Stimulated activated effector memory CD8-positive, alpha-beta T cell treated with anti-CD3 and anti-CD28 coated beads, Interleukin-12 subunit alpha, Interleukin-12 subunit beta, amount 100 ng/mL, for 72 hours (primary cell): ENCODE results near the gene EFCAB7.
"Not testable (repeated sequence)": the region's sequence is repeated elsewhere in the genome, so short reads cannot be mapped to it uniquely, and the experiment has no call there.

ENCODE experiments used
- ATAC-seq: fragments of 150-1000 bp; cut with Tn5 transposase; 2 replicates; pipeline ENCODE4 v1.10.0; 2021
- DNase-seq, 2 donors: peaks; one replicate each; pipeline ENCODE4 v3.0.0; 2021 to 2022; ENCODE audit warnings: low spot score in 2 of 2
- H3K27ac Mint-ChIP-seq: one replicate; pipeline ENCODE4 v1.8.0; 2022; ENCODE audit warnings: mild to moderate bottlenecking, mixed read lengths
- H3K36me3 Mint-ChIP-seq: one replicate; pipeline ENCODE4 v1.8.0; 2022; ENCODE audit warnings: mild to moderate bottlenecking, mixed read lengths
- H3K4me1 Mint-ChIP-seq: one replicate; pipeline ENCODE4 v1.8.0; 2022; ENCODE audit warnings: mixed read lengths
- H3K4me3 Mint-ChIP-seq: one replicate; pipeline ENCODE4 v1.8.0; 2022; ENCODE audit warnings: mild to moderate bottlenecking, mixed read lengths
- H3K9me3 Mint-ChIP-seq: one replicate; pipeline ENCODE4 v1.8.0; 2022; ENCODE audit warnings: mixed read lengths

Gene EFCAB7

GRCh38 chr1:63586326-63586725 is 63.0 kb downstream of the EFCAB7 start:
- not testable (repeated sequence) for H3K9me3 Mint-ChIP-seq, ATAC-seq, H3K27ac Mint-ChIP-seq, H3K4me1 Mint-ChIP-seq, H3K36me3 Mint-ChIP-seq, DNase-seq, H3K4me3 Mint-ChIP-seq

GRCh38 chr1:63590166-63590560 is 66.8 kb downstream of the EFCAB7 start:
- H3K4me3 Mint-ChIP-seq, result no peak overlapping the region
- peaks cover 20% of the 10 kb centered on the region for H3K36me3 Mint-ChIP-seq
- peaks cover 19% of the 10 kb centered on the region for H3K4me1 Mint-ChIP-seq
- no peak overlapping the region for H3K27ac Mint-ChIP-seq
- no peak for ATAC-seq
- DNase-seq, result no peak
- no peaks in the 10 kb centered on the region for H3K9me3 Mint-ChIP-seq

DNA sequence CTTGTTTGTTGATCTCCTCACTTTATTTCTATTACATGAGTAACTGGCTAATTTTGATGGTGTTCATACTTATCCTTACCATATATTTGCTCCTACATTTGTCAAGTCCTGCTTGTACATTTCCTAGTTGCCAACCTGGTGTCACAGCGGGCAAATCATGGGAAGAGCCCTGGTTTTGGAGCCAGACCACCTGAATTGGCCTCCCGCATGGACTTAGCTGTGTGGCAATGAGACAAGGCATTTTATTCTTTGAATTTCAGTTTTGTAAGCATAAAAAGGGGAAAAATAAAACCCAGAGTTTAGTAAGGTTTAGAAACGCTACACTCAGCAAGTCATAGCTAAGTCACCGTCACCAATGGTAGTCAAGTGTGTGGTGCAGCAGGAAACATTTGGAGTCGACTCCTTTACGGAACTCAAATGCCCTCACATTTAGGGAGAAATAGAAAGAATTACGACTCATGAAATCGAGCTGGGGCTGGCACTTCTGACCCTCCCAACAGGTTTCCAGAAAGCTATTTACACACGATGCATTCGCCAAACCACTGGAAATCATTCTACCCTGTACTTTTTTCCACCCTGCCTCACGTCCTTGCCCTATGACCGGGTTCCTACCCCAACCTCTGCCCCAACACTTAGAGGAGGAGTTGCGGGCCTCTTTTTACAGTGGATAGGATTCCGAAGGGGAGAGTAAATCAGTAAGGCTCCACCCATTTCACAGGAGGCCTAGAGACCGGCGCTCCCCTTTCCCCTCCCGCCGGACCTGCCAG is 69.4 kb downstream of the EFCAB7 start:
- H3K9me3 Mint-ChIP-seq, result no peaks in the 10 kb centered on the region
- H3K36me3 Mint-ChIP-seq, result peaks cover 30% of the 10 kb centered on the region
- peak overlapping the region; percentile 97 for H3K27ac Mint-ChIP-seq
- peak overlapping the region; percentile 96 for H3K4me3 Mint-ChIP-seq
- H3K4me1 Mint-ChIP-seq, result peaks cover 38% of the 10 kb centered on the region
- ATAC-seq, result no peak
- DNase-seq, result no peak

DNA sequence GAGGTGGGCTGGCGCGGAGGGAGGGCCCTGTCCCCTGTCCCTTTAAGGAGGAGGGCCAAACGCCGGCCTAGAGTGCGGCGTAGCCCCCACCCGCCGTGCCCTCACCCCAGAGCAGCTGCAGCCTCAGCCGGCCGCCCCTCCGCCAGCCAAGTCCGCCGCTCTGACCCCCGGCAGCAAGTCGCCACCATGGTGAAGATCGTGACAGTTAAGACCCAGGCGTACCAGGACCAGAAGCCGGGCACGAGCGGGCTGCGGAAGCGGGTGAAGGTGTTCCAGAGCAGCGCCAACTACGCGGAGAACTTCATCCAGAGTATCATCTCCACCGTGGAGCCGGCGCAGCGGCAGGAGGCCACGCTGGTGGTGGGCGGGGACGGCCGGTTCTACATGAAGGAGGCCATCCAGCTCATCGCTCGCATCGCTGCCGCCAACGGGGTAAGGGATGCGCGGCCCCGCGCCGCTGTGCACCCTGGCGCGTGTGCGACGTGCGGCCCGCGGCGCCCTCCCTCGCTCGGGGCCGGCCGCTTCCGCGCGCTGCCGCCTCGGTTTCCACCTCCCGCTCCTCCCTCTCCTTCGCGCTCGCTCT is 70.1 kb downstream of the EFCAB7 start, which contains the start of gene PGM1:
PGM1 (plus strand) TSS at position 109 of the 583 bp plus-strand sequence; CDS start at position 187, 78 bp downstream.
- Mint-ChIP-seq H3K27ac (peak within 1 kb of the TSS; percentile 97), H3K9me3 (no peaks in the 10 kb centered on the region), H3K36me3 (peaks cover 30% of the 10 kb centered on the region), H3K4me1 (peaks cover 38% of the 10 kb centered on the region), H3K4me3 (peak within 1 kb of the TSS; percentile 96)
- DNase-seq, result peak; percentile 62 to 83
- ATAC-seq, result peak; percentile 93

GRCh38 chr1:63593886-63594605 is 70.7 kb downstream of the EFCAB7 start:
- peak; percentile 76 for ATAC-seq
- peak overlapping the region; percentile 96 for H3K4me3 Mint-ChIP-seq
- H3K27ac Mint-ChIP-seq, result peak overlapping the region; percentile 97
- peak; percentile 47 to 86 for DNase-seq
- H3K36me3 Mint-ChIP-seq, result peaks cover 30% of the 10 kb centered on the region
- H3K9me3 Mint-ChIP-seq, result no peaks in the 10 kb centered on the region
- H3K4me1 Mint-ChIP-seq, result peaks cover 38% of the 10 kb centered on the region

- Mint-ChIP-seq H3K4me1 (peaks cover 42% of the 10 kb centered on the region), H3K36me3 (peaks cover 30% of the 10 kb centered on the region), H3K9me3 (no peaks in the 10 kb centered on the region), H3K4me3 (peak overlapping the region; percentile 2), H3K27ac (no peak overlapping the region)
- ATAC-seq, result no peak
- no peak for DNase-seq
These were observed 72.1 kb downstream of the EFCAB7 start for GRCh38 chr1:63595435-63595834.

DNA sequence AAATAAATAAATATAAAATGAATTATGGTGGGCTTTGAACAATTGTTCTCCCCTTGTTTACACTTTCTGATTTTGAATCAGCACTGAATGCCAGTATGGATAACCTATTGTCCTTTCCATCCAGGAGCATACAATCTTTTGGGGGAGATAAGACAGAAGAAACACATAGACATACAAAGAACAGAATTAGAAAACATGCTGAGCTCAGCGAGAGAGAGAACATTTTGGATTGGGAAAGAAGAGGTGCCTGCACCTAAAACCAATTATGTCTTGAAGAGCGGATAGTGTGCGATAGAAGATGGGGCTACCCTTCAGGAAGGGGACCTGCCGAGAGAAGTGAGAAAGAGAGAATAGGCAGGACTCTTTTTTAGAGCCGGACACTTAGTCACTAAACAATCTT is 76.5 kb downstream of the EFCAB7 start:
- Mint-ChIP-seq H3K4me3 (no peak overlapping the region), H3K36me3 (peaks cover 15% of the 10 kb centered on the region), H3K9me3 (no peaks in the 10 kb centered on the region), H3K27ac (no peak overlapping the region), H3K4me1 (peaks cover 45% of the 10 kb centered on the region)
- ATAC-seq (no peak), DNase-seq (no peak)

DNA sequence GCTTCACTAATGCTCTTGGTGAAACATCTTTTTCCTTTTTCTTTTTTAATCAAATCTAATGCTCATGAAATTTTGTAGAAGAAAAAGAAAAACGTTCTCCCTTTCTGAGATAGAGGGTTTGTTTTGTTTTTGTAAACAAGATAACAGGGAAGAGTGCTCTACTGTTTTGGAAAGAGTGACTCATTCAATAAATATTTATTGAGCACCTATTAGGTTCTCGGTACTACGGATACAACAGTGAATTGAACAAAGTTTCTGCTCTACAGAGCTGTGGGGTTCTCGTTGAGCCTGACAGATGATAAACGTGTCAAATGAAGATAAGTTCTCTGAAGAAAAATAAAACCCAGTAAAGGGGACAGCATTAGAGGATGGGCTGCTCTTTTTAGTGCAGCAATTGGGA is 76.9 kb downstream of the EFCAB7 start:
- DNase-seq (no peak), ATAC-seq (no peak)
- Mint-ChIP-seq H3K36me3 (peaks cover 15% of the 10 kb centered on the region), H3K4me1 (peaks cover 46% of the 10 kb centered on the region), H3K4me3 (no peak overlapping the region), H3K9me3 (no peaks in the 10 kb centered on the region), H3K27ac (no peak overlapping the region)

DNA sequence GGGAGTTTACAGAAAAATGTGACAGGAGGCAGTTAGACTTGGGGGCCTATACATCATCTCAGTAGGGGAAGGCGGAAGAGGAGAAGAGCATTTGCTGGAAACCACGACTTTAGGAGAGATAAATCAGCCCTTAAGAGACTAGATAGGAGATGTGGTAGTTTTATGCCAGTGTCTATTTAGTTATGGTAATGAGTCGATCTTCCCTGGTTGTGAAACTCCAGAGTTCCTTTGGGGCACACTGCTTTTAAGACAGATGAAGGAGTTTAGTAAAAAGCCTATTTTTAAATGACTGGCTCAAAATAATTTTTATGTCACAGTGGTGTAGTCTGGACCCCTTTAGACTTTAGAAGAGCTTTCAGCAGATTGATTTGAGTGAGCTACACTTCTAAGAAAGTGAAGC is 77.7 kb downstream of the EFCAB7 start:
- Mint-ChIP-seq H3K36me3 (peaks cover 14% of the 10 kb centered on the region), H3K9me3 (no peaks in the 10 kb centered on the region), H3K4me1 (peaks cover 38% of the 10 kb centered on the region), H3K4me3 (no peak overlapping the region), H3K27ac (no peak overlapping the region)
- DNase-seq (no peak), ATAC-seq (no peak)

DNA sequence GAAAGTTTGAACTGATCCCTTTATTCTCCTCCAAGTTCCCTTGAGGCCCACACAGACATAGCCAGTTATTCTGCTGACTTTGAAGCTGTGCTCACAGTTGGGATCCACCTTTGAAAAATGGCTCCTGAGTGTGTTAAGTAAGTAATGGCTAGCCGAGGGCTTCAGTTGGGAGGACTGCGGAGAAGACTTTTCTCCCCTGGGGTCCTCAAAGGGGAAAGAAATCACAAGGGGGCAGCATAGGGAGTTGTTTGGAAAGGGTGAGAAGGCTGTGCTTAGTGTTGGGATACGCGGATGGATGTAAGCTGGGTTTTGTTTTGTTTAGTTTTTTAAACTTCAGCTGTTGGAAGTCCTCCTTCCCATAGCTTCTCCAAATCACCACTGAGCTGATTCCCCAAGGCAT is 78.1 kb downstream of the EFCAB7 start:
- Mint-ChIP-seq H3K9me3 (no peaks in the 10 kb centered on the region), H3K27ac (no peak overlapping the region), H3K4me1 (peaks cover 34% of the 10 kb centered on the region), H3K36me3 (peaks cover 10% of the 10 kb centered on the region), H3K4me3 (no peak overlapping the region)
- no peak for ATAC-seq
- no peak for DNase-seq

GRCh38 chr1:63601912-63602311 is 78.6 kb downstream of the EFCAB7 start:
- Mint-ChIP-seq H3K9me3 (no peaks in the 10 kb centered on the region), H3K4me3 (no peak overlapping the region), H3K4me1 (peaks cover 30% of the 10 kb centered on the region), H3K36me3 (peaks cover 6% of the 10 kb centered on the region), H3K27ac (no peak overlapping the region)
- no peak for DNase-seq
- no peak for ATAC-seq

DNA sequence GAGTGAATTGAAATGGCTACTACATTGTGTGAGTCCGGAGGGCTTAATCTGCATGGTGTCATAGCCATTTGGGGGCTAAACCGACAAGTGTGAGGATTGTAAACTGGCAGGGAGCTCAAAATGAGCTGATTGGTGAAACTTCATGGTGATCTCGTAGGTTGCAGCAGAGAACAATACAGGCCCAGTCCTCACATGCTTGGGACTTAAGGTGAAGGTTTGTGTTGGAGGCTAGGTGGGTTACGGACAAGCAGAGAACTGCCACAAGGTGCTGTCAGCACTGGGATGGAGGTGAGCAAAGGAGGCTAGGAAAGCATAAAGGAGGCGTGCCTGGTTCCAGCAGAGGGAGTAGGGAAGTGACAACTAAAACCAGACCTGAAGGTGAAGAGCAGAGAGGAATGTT is 79.3 kb downstream of the EFCAB7 start:
- no peak overlapping the region for H3K27ac Mint-ChIP-seq

DNA sequence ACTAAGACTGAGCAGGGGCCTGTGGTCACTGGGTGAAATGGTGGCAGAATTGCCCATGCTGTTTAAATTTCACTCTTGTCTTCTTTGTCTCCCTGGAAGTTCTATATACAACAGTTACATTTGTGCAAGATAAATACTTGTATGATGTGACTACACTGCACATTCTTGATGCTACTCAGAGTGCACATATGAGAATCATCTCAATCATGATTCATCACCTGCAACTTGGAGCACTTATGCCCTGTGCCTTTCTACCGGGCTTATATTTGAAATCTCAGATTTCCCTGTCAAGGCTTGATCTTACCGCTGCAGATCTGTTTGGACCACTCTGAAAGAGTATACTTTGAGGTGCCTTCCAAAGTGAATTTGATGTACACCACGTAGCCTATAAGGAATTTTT is 80.5 kb downstream of the EFCAB7 start:
- Mint-ChIP-seq H3K4me1 (peaks cover 35% of the 10 kb centered on the region), H3K9me3 (no peaks in the 10 kb centered on the region), H3K4me3 (no peak overlapping the region), H3K27ac (no peak overlapping the region), H3K36me3 (peaks cover 5% of the 10 kb centered on the region)
- ATAC-seq (no peak), DNase-seq (no peak)

More for the DNA sequence above, 79.3 kb downstream of the EFCAB7 start:
- DNase-seq, result no peak
- Mint-ChIP-seq H3K4me3 (no peak overlapping the region), H3K9me3 (no peaks in the 10 kb centered on the region), H3K36me3 (peaks cover 5% of the 10 kb centered on the region), H3K4me1 (peaks cover 28% of the 10 kb centered on the region)
- no peak for ATAC-seq

DNA sequence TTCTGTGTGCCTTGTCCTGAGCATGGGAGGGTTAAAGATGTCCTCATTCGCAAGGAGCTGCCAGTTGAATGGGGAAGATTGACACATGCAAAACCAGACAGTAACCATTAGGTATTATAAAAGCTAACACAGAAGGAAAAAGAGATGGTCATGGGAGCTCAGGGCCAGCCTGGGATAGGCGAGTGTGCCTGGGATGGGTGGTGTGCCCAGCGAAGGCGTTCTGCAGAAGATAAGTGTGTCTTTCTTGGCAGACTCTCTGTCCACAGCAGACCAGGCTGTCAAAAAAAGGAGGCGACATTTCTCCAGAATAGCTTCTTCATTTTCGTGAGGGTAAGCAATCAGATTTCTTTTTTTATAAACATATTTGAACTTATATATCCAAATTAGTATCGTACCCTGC is 84.0 kb downstream of the EFCAB7 start:
- no peak overlapping the region for H3K4me3 Mint-ChIP-seq
- DNase-seq (no peak), ATAC-seq (no peak)
- H3K36me3 Mint-ChIP-seq, result no peaks in the 10 kb centered on the region
- H3K4me1 Mint-ChIP-seq, result peaks cover 43% of the 10 kb centered on the region
- no peak overlapping the region for H3K27ac Mint-ChIP-seq
- no peaks in the 10 kb centered on the region for H3K9me3 Mint-ChIP-seq

DNA sequence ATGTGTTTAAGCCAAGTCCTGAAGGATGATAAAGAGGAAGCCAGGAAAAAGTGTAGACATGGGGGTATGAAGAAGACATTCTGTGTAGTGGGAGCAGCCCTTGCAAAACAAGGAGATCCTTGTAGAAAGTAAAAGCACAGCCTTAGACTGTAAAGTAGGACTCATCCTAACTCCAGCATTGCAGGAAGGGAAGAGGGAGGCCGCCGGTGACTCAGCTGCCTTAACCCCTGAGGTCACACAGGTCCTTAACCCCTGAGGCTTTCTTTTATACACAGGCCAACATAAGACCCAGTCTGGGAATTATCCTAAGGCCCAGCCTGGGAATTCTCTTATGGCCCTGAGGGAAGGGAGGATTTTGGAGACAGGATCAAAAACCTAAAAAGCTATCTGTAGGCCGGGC is 87.9 kb downstream of the EFCAB7 start:
- Mint-ChIP-seq H3K36me3 (no peaks in the 10 kb centered on the region), H3K4me3 (no peak overlapping the region), H3K4me1 (peaks cover 22% of the 10 kb centered on the region), H3K9me3 (no peaks in the 10 kb centered on the region), H3K27ac (peak overlapping the region; percentile 29)
- ATAC-seq, result no peak
- no peak for DNase-seq

- Mint-ChIP-seq H3K4me3 (no peak overlapping the region), H3K4me1 (peaks cover 22% of the 10 kb centered on the region), H3K36me3 (peaks cover under 1% of the 10 kb centered on the region), H3K9me3 (no peaks in the 10 kb centered on the region), H3K27ac (no peak overlapping the region)
- ATAC-seq (no peak), DNase-seq (no peak)
These were observed 89.2 kb downstream of the EFCAB7 start for GRCh38 chr1:63612564-63612963.
